Spleen (tissue), 7 donors: ENCODE data around the gene STAT6.

Experiments
- POLR2AphosphoS5 ChIP-seq, 3 donors: sonication (generic); formaldehyde crosslinking; IDR thresholded peaks; one replicate each; pipeline ENCODE4 v1.5.1; 2017; ENCODE audit warnings: antibody characterized with exemption in 3 of 3
- TF ChIP-seq, protein P1 (sequence below), 11 experiments: fragments of 200-600 bp in 7 of 11; fragments of 450-650 bp in 4 of 11; sonication (generic) in 4 of 11; IDR thresholded peaks in 8 of 11; conservative IDR thresholded peaks in 3 of 11; 1 replicate in 7 of 11; 2 replicates in 4 of 11; pipeline versions ENCODE4 v1.4.0 to v1.8.0; 2016 to 2021; ENCODE audit warnings: antibody characterized with exemption in 11 of 11, inconsistent platforms in 4 of 11, mild to moderate bottlenecking in 1 of 11
- donor health status: DM: no; HTN: no; CAD: no; lungs with moderate emphysema.
- donor health status: DM: no; HTN: no; CAD: no.
- donor health status: DM: no; HTN: no; CAD: no.

DNA sequence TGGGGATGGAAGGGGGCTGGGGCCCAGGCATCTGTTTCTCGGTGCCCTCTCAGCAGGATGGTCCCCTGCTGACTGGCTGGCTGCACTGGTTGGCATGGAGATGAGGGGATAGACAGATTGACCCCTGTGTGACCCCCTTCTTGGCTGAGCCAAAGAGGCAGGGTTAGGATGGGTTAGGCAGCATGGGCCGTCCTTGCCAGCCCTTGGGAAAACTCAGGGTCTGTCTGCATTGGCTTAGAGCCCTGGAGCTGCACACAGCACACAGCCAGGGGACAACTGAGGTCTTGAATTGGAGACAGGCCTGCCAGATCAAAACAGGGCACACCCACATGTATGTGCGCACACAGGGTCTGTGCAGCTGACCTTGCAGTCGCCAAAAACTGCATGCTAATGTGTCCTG, 47.5 kb upstream of the STAT6 start:
- TF ChIP-seq, protein P1, sequence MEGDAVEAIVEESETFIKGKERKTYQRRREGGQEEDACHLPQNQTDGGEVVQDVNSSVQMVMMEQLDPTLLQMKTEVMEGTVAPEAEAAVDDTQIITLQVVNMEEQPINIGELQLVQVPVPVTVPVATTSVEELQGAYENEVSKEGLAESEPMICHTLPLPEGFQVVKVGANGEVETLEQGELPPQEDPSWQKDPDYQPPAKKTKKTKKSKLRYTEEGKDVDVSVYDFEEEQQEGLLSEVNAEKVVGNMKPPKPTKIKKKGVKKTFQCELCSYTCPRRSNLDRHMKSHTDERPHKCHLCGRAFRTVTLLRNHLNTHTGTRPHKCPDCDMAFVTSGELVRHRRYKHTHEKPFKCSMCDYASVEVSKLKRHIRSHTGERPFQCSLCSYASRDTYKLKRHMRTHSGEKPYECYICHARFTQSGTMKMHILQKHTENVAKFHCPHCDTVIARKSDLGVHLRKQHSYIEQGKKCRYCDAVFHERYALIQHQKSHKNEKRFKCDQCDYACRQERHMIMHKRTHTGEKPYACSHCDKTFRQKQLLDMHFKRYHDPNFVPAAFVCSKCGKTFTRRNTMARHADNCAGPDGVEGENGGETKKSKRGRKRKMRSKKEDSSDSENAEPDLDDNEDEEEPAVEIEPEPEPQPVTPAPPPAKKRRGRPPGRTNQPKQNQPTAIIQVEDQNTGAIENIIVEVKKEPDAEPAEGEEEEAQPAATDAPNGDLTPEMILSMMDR (IDR thresholded peaks at IDR 0.05 in 8 of 11, conservative IDR thresholded peaks at IDR 0.05 in 3 of 11): no peak
- peak in 1 of 3 donors; percentile 6 for TF ChIP-seq POLR2AphosphoS5 (IDR thresholded peaks at IDR 0.05)
